Amniotic stem cell (primary cell): ENCODE measurements around the gene PIEZO1.
"Not testable (repeated sequence)": the region's sequence is repeated elsewhere in the genome, so short reads cannot be mapped to it uniquely, and the experiment has no call there.

ENCODE experiments used
- DNase-seq: peaks from one replicate; lab custom pipeline; 2025; lab: John Stamatoyannopoulos, UW

Gene PIEZO1

GRCh38 chr16:88781140-88782077, 3.6 kb downstream of the PIEZO1 start:
- DNase-seq = no peak

- DNase-seq = no peak
These were observed 4.6 kb downstream of the PIEZO1 start for GRCh38 chr16:88780142-88781062.

DNA sequence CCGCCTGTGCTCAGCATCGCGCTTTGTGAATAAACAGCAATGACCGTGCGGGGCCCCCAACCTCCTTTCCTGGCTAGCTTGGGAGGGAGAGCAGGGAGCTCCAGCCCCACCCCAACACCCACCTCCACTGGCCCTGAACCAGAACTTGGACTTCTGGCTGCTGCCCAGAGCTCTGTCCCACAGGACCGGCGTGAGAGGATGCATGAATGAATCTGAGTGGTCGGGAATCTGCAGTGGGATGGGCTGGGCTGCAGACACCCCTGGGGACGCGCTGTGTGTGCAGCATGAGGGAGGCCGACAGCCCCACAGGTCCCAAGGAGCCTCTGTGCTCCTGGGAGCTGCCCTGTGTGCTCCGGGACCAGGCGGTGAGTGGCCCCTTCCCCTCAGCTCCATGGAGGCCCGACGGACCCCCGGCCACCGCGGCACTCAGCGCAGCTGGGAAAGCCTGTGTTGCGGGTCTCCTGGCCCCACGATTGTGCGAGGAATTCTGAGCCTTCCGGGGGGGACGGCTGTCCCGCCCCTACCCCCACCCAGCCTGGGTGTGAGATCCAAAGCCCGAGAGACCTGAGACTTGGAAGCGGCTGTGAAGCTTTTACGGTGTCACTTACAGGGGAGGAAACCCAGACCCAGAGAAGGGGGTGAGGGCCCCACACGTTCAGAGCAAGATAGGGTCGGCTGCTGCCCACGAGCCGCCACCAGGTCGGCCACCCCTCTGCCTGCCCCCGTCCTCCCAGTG, 5.4 kb downstream of the PIEZO1 start:
- DNase-seq = no peak

DNA sequence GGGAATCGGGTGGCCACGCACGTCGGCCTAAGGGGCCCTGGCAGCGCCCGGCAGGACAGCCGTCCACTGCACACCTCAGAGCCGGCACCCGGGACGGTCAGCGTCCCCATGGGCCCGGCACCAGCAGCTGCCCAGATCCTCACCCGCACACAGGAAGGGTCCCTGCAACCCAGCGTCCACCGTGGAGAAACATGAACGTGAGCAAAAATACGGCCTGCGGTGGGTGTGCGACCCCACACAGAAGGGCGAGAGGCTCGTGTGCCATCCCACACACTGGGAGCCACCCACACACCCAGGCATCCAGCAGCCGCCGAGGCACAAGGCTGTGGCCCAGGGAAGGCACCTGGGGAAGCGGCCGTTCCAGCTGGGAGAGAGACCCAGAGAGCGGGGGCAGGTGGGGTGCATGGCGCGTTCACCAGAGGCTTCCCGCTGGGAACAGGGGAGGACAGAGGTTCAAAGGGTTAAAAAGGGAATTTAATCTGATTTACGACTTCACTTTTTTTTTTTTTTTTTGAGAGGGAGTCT, 6.4 kb downstream of the PIEZO1 start:
- no peak for DNase-seq

GRCh38 chr16:88778271-88778525, 6.8 kb downstream of the PIEZO1 start:
- no peak for DNase-seq

DNA sequence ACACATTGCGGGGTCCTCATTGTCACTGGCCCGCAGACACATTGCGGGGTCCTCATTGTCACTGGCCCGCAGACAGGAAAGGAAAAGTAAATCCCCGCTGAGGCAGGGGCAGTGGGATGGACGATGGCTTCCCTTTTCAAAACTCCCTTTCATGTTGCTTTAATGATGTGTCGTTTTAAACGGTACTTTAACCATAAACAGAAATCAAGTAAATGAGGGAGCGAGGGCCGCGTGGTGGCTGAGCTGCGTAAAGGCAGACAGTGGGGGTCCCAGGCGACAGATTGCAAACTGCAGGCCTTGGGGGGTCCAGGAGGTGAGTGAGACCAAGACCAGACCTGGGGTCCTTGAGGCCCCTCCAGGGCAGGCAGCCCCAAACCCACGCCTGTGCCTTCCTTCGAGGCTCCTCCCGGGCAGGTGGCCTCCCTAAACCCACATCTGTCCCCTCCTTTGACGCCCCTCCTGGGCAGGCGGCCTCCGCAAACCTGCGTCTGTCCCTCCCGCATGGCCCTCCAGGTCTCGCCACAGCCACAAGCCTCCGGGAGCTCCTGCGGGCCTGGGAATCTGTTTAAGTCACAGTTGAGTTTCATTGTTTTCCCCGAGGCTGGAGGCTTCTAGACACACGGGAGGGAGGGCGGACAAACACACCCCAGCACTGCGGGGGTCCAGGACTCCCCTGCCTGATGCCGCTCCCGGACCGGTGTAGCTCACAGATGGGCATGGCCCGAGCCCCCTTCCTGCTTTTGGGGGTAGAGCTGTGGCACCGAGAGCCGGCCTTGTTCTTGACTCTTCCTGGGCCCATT, 7.3 kb downstream of the PIEZO1 start:
- no peak for DNase-seq

DNA sequence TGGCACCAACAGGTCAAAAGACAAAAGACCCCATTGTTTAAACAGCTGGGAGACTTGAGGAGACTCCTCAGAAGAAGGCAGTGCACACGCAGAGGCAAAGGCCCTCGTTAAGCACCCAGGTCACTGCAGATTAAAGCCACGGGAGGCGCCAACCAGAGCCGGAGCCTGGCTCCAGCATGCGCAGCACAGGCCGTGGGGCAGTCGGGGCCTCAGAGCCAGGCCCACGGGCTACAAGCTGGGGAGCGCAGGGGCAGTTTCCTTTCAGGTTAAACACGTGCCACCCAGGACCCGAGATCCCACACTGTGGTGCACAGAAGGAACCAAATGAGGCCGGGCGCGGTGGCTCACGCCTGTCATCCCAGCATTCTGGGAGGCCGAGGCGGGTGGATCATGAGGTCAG, 9.2 kb downstream of the PIEZO1 start:
- no peak for DNase-seq

GRCh38 chr16:88774544-88775393, 10.3 kb downstream of the PIEZO1 start:
- DNase-seq = no peak

- DNase-seq = no peak
These were observed 11.2 kb downstream of the PIEZO1 start for GRCh38 chr16:88773812-88774291.

DNA sequence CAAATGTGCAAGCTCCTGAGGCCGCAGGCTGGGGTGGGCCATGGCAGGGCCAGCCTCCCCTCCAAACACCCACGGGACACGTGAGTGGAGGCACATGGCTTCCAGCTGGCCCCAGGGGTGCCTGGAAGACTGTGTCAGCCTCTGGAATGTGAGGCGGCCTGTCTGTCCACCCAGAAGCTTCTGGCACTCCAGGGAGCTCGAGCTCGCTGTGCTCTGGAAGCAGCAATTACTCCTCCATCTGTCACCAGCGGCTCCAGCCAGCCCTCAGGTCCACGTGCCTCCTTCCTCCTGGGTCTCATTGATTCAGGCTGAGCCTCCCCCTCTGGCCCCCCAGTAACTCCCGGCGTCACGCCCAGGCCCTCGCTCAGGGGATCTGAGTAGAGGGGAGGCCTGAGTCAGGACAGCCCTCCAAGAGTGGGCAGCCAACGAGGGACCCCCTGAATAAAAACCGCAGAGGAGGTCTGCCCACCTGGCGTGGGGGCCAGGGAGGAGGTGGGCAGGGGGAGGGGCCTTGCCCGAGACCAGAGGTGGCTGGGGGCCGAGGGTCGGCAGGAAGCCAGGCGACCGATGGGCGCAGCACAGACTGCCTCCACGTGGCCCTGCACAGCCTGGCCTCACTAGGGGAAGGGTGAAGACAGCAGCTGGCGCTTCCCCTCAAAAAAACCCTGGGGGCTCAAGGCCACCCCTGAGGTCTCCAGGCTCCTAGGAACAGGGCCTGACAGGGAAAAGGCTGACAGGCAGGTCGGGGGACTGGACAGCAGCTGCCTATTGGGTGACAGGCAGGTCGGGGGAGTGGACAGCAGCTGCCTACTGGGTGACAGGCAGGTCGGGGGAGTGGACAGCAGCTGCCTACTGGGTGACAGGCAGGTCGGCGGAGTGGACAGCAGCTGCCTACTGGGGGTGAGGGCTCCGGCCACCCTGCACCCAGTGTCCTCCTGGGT, 11.9 kb downstream of the PIEZO1 start:
- DNase-seq = peak; percentile 77

DNA sequence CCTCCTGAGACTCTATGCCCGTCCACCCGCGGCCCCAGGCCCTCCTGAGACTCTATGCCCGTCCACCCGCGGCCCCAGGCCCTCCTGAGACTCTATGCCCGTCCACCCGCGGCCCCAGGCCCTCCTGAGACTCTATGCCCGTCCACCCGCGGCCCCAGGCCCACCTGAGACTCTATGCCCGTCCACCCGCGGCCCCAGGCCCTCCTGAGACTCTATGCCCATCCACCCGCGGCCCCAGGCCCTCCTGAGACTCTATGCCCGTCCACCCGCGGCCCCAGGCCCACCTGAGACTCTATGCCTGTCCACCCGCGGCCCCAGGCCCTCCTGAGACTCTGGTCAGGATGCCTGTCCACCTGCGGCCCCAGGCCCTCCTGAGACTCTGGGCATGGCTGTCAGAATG, 13.2 kb downstream of the PIEZO1 start:
- DNase-seq = not testable (repeated sequence)

- DNase-seq = no peak
These were observed 13.7 kb downstream of the PIEZO1 start for GRCh38 chr16:88771294-88771772.

DNA sequence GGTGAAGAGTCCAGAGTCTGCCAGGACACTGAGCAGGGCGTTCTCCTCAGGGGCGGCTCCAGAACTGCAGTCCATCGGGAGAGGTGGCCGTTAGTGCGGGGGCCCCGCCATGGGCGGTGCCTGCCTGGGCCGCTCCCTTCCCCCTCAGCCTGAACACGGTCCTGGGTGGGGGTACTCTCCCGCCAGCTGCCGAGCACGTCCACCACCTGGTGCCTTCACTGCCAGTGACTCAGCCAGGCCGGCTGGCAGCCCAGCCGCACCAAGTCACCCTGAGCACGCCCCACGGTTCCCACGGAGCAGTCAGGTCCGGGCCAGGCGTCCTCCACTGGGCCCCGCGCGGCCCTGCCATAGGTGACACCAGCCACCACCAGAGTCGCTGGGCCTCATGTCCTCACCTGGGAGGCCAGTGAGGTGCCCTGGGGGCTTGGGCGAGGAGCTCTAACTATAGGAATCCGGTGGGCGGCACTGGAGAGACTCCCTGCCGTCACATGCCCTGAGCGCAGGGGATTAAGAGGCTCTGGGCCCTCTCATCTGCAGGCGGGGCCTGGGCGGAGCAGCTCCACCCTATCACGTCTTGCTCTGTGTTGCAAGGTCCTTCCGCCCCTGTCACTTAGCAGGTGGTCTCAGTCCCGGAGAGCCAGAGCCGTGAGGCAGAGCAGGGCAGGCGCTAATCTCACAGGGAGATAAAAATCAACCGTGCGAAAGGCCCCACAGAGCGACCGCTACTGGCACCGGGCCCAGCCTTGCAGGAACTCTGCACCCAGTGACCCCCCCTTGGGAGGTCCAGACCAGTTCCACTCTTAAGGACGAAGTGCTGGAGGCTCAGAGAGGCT, 14.3 kb downstream of the PIEZO1 start:
- no peak for DNase-seq

GRCh38 chr16:88769617-88770460, 15.2 kb downstream of the PIEZO1 start:
- DNase-seq = no peak

GRCh38 chr16:88768071-88768783, 16.8 kb downstream of the PIEZO1 start:
- no peak for DNase-seq

GRCh38 chr16:88767546-88768070, 17.4 kb downstream of the PIEZO1 start:
- DNase-seq = no peak
